Testis (tissue), 2 donors: Measurements from ENCODE around the gene IGFLR1.

ENCODE experiments used
- CTCF ChIP-seq, 3 experiments: fragments of 450-650 bp in 2 of 3; fragments of 200-600 bp in 1 of 3; sonication (generic) in 1 of 3; IDR thresholded peaks; one replicate each; pipeline ENCODE4 v1.5.1; 2016 to 2019; ENCODE audit warnings: antibody characterized with exemption in 3 of 3, mild to moderate bottlenecking in 2 of 3, moderate library complexity in 1 of 3
- POLR2A ChIP-seq: fragments of 450-650 bp; IDR thresholded peaks from one replicate; pipeline ENCODE4 v1.6.1; 2017; ENCODE audit warnings: antibody characterized with exemption, mild to moderate bottlenecking, moderate library complexity

- no peak for TF ChIP-seq CTCF (IDR thresholded peaks at IDR 0.05)
- no peak for TF ChIP-seq POLR2A
Observed at GRCh38 chr19:35721374-35721773, 20.9 kb downstream of the IGFLR1 start.
